Right lobe of liver (tissue), 4 donors: ENCODE measurements around the gene KLK15.

ENCODE experiments used
- POLR2A ChIP-seq: fragments of 450-650 bp; IDR thresholded peaks from one replicate; pipeline ENCODE4 v1.6.1; 2017; ENCODE audit warnings: antibody characterized with exemption, mild to moderate bottlenecking
- TF ChIP-seq, protein P1 (sequence below), 4 donors: fragments of 200-600 bp in 3 of 4; fragments of 450-650 bp in 1 of 4; IDR thresholded peaks; one replicate each; pipeline versions ENCODE4 v1.5.1 to v1.8.0; 2016 to 2022; ENCODE audit warnings: antibody characterized with exemption in 4 of 4, mild to moderate bottlenecking in 2 of 4
- donor health status: DM: no; HTN: no; CAD: no.
- donor health status: DM: no; HTN: no; CAD: no.
- donor health status: DM: no; HTN: yes; CAD: no.

DNA sequence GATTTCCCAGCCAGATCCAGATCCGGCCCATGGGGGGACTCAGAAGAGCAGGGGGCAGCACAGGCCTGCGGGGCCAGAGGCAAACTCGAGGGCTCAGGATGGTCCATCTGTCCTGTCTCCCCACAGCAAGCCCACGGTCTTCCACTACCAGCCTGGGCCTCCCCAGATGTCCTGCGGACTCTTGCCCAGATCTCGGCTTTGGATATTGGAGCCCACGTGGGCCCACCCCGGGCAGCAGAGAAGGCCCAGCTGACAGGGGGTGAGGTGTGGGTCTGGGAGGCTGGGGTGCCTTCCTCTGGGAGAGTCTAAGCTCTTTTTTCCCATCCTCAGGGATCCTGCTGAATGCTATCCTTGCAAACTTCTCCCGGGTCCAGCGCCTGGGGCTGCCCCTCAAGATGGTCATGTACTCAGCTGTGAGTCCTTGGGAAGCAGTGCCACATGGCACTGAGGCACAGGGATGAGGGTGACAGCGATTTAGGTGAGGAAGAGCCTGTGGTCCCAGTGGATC is 39.8 kb downstream of the KLK15 start:
- TF ChIP-seq, protein P1, sequence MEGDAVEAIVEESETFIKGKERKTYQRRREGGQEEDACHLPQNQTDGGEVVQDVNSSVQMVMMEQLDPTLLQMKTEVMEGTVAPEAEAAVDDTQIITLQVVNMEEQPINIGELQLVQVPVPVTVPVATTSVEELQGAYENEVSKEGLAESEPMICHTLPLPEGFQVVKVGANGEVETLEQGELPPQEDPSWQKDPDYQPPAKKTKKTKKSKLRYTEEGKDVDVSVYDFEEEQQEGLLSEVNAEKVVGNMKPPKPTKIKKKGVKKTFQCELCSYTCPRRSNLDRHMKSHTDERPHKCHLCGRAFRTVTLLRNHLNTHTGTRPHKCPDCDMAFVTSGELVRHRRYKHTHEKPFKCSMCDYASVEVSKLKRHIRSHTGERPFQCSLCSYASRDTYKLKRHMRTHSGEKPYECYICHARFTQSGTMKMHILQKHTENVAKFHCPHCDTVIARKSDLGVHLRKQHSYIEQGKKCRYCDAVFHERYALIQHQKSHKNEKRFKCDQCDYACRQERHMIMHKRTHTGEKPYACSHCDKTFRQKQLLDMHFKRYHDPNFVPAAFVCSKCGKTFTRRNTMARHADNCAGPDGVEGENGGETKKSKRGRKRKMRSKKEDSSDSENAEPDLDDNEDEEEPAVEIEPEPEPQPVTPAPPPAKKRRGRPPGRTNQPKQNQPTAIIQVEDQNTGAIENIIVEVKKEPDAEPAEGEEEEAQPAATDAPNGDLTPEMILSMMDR (IDR thresholded peaks at IDR 0.05) = no peak
- no peak for TF ChIP-seq POLR2A
